GM18517 (cell line): ENCODE measurements around the gene TGIF1.

Experiments used
- ATAC-seq: cut with Tn5 transposase; IDR thresholded peaks from one replicate; pipeline ENCODE4 v1.9.1; 2021; ENCODE audit warnings: mild to moderate bottlenecking, moderate library complexity; ENCODE audit not compliant: unreplicated experiment

Gene TGIF1

GRCh38 chr18:3429121-3429520, 20.9 kb upstream of the TGIF1 start:
- ATAC-seq, result no peak

GRCh38 chr18:3434685-3435084, 15.3 kb upstream of the TGIF1 start:
- no peak for ATAC-seq

GRCh38 chr18:3440341-3440740, 9.6 kb upstream of the TGIF1 start:
- no peak for ATAC-seq

- no peak for ATAC-seq
These were observed 8.7 kb upstream of the TGIF1 start for GRCh38 chr18:3441290-3441689.

- ATAC-seq, result no peak
These were observed 7.1 kb upstream of the TGIF1 start for GRCh38 chr18:3442919-3443318.

- ATAC-seq, result no peak
These were observed 5.7 kb upstream of the TGIF1 start for GRCh38 chr18:3444296-3444695.

- no peak for ATAC-seq
These were observed 5.0 kb upstream of the TGIF1 start for GRCh38 chr18:3444954-3445353.

GRCh38 chr18:3447068-3447894, 2.7 kb upstream of the TGIF1 start:
- no peak for ATAC-seq

GRCh38 chr18:3447895-3448837, 1.8 kb upstream of the TGIF1 start:
- ATAC-seq, result peak; percentile 60

- peak; percentile 46 for ATAC-seq
These were observed 997 bp upstream of the TGIF1 start for GRCh38 chr18:3448838-3449511.

- ATAC-seq, result no peak
These were observed 410 bp upstream of the TGIF1 start for GRCh38 chr18:3449512-3450011.

- ATAC-seq, result no peak
These were observed 819 bp downstream of the TGIF1 start for GRCh38 chr18:3450799-3451182.

GRCh38 chr18:3451183-3451988, 1.4 kb downstream of the TGIF1 start:
- ATAC-seq, result no peak

- no peak for ATAC-seq
These were observed 2.2 kb downstream of the TGIF1 start for GRCh38 chr18:3451989-3452749.

GRCh38 chr18:3452750-3453539, 3.0 kb downstream of the TGIF1 start:
- ATAC-seq, result no peak

- ATAC-seq, result no peak
These were observed 3.8 kb downstream of the TGIF1 start for GRCh38 chr18:3453540-3454364.

- ATAC-seq, result no peak
These were observed 4.6 kb downstream of the TGIF1 start for GRCh38 chr18:3454365-3455089.
